HL-60 (cell line): ENCODE measurements around the gene TGIF1.

Source experiments
- DNase-seq, 2 experiments: peaks; one replicate each; pipeline ENCODE4 v3.0.0-alpha.2; 2010 to 2020; ENCODE audit warnings: low read depth in 1 of 2, low spot score in 1 of 2
- H3K27ac ChIP-seq: fragments of 250-450 bp; sonication (Bioruptor Pico); replicated peaks from 2 replicates; pipeline ENCODE4 v1.5.1; 2020; ENCODE audit warnings: mild to moderate bottlenecking, moderate library complexity
- H3K27me3 ChIP-seq: fragments of 250-450 bp; sonication (Bioruptor Pico); 2 replicates; pipeline ENCODE4 v1.5.1; 2021; ENCODE audit warnings: mild to moderate bottlenecking, moderate library complexity; ENCODE audit not compliant: insufficient read depth, poor library complexity, severe bottlenecking
- H3K4me3 ChIP-seq: replicated peaks from 2 replicates; pipeline ENCODE4 v1.5.1; 2011; ENCODE audit warnings: mild to moderate bottlenecking, control low read depth, low read length; ENCODE audit not compliant: insufficient read depth
- GABPA ChIP-seq: IDR thresholded peaks from 2 replicates; pipeline ENCODE4 v1.6.1; 2012; ENCODE audit warnings: low read depth
- POLR2AphosphoS5 ChIP-seq: IDR thresholded peaks from 2 replicates; pipeline ENCODE4 v1.6.1; 2012; ENCODE audit warnings: low read depth
- SPI1 ChIP-seq: IDR thresholded peaks from 2 replicates; pipeline ENCODE4 v1.6.1; 2012; ENCODE audit warnings: low read depth, mild to moderate bottlenecking, borderline replicate concordance
- TF ChIP-seq, protein P1 (sequence below): IDR thresholded peaks from 2 replicates; pipeline ENCODE4 v1.6.1; 2012; ENCODE audit warnings: low read depth; ENCODE audit not compliant: insufficient replicate concordance
- TF ChIP-seq, protein P2 (sequence below): IDR thresholded peaks from one replicate; pipeline ENCODE4 v1.5.1; 2011; ENCODE audit warnings: low read length, control low read depth, inconsistent platforms; ENCODE audit not compliant: insufficient read depth

Gene TGIF1

DNA sequence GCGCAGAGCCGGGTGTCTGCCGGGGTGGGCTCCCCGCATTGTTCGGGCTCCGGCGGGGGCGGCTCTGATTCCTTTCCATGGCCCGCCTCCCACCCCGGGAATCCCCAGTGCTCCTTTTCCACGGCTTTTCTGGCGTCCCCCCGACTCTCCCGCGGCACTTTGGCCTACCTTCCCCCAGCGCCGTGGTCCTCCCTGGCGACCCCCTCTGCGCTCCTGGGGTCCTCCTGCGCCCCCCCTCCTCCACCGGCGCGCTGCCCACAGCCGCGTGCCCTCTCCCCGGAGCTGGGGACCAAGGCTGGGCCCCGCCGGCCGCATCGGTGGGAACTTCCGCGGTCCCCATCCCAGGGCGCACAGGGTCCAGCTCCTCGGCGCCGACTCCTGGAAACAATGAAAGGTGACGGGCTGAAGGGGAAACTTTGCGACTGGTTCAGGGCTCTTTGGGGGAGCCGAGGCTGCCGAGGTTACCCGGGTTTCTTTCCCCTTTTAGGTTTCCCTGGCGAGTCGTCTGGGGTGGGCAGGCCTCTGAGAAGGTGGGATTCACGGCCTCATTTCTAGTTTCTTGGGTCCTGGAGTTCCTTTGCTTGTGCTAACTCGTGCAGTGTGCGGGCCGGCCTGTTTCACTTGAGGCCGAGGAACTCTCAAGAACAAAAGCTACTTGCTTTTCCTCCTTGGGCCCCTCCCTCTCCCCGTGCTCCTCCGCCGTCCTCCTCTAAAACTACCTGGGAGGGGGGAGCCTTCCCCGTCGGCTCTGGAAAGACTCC lies 2.2 kb downstream of the TGIF1 start:
- TF ChIP-seq, protein P1, sequence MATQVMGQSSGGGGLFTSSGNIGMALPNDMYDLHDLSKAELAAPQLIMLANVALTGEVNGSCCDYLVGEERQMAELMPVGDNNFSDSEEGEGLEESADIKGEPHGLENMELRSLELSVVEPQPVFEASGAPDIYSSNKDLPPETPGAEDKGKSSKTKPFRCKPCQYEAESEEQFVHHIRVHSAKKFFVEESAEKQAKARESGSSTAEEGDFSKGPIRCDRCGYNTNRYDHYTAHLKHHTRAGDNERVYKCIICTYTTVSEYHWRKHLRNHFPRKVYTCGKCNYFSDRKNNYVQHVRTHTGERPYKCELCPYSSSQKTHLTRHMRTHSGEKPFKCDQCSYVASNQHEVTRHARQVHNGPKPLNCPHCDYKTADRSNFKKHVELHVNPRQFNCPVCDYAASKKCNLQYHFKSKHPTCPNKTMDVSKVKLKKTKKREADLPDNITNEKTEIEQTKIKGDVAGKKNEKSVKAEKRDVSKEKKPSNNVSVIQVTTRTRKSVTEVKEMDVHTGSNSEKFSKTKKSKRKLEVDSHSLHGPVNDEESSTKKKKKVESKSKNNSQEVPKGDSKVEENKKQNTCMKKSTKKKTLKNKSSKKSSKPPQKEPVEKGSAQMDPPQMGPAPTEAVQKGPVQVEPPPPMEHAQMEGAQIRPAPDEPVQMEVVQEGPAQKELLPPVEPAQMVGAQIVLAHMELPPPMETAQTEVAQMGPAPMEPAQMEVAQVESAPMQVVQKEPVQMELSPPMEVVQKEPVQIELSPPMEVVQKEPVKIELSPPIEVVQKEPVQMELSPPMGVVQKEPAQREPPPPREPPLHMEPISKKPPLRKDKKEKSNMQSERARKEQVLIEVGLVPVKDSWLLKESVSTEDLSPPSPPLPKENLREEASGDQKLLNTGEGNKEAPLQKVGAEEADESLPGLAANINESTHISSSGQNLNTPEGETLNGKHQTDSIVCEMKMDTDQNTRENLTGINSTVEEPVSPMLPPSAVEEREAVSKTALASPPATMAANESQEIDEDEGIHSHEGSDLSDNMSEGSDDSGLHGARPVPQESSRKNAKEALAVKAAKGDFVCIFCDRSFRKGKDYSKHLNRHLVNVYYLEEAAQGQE: no peak
- TF ChIP-seq POLR2AphosphoS5: peak; percentile 49; the same call in 1 of the 2 replicates
- H3K27ac ChIP-seq: peak overlapping the region; percentile 95
- peak overlapping the region; percentile 92 for H3K4me3 ChIP-seq
- no peaks in the 10 kb centered on the region for H3K27me3 ChIP-seq
- peak in 1 of 2 experiments; percentile 50 for DNase-seq

DNA sequence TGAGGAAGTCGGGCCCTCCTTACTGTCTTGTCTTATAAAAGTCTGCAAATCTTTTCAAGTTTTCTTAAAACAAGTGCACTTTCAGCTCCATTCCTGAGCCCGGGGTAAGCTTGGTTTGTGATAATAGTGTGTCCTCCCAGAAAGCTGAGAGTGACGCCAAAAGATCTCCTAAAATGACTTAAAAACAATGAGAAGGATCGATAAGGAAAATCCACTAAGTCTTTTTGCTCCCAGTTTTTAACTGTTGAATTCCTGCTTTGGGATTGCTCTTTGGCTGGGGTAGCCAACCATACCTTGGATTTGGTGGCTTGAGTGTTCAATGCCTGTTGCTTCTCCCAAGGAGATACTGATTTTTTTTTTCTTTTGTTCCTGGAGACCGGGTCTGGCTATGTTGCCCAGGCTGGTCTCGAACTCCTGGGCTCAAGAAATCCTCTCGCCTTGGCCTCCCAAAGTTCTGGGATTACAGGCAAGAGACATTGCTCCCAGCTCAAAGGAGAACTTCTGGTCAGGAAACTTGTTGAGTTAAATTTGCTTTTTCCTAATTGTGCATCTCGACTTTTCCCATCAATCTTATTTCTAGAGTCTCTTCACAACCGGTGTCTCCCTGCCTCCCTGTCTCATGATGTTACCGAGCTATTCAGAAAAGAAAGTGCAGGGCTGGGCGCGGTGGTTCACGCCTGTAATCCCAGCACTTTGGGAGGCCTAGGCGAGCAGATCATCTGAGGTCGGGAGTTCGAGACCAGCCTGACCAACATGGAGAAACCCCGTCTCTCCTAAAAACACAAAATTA lies 3.0 kb downstream of the TGIF1 start:
- no peak for TF ChIP-seq SPI1
- TF ChIP-seq, protein P2, sequence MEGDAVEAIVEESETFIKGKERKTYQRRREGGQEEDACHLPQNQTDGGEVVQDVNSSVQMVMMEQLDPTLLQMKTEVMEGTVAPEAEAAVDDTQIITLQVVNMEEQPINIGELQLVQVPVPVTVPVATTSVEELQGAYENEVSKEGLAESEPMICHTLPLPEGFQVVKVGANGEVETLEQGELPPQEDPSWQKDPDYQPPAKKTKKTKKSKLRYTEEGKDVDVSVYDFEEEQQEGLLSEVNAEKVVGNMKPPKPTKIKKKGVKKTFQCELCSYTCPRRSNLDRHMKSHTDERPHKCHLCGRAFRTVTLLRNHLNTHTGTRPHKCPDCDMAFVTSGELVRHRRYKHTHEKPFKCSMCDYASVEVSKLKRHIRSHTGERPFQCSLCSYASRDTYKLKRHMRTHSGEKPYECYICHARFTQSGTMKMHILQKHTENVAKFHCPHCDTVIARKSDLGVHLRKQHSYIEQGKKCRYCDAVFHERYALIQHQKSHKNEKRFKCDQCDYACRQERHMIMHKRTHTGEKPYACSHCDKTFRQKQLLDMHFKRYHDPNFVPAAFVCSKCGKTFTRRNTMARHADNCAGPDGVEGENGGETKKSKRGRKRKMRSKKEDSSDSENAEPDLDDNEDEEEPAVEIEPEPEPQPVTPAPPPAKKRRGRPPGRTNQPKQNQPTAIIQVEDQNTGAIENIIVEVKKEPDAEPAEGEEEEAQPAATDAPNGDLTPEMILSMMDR: no peak
- TF ChIP-seq, protein P1: no peak
- no peak for TF ChIP-seq POLR2AphosphoS5
- no peak for TF ChIP-seq GABPA
- peak overlapping the region; percentile 92 for H3K4me3 ChIP-seq
- DNase-seq: no peak
- H3K27ac ChIP-seq: peak overlapping the region; percentile 95
- H3K27me3 ChIP-seq: no peaks in the 10 kb centered on the region

DNA sequence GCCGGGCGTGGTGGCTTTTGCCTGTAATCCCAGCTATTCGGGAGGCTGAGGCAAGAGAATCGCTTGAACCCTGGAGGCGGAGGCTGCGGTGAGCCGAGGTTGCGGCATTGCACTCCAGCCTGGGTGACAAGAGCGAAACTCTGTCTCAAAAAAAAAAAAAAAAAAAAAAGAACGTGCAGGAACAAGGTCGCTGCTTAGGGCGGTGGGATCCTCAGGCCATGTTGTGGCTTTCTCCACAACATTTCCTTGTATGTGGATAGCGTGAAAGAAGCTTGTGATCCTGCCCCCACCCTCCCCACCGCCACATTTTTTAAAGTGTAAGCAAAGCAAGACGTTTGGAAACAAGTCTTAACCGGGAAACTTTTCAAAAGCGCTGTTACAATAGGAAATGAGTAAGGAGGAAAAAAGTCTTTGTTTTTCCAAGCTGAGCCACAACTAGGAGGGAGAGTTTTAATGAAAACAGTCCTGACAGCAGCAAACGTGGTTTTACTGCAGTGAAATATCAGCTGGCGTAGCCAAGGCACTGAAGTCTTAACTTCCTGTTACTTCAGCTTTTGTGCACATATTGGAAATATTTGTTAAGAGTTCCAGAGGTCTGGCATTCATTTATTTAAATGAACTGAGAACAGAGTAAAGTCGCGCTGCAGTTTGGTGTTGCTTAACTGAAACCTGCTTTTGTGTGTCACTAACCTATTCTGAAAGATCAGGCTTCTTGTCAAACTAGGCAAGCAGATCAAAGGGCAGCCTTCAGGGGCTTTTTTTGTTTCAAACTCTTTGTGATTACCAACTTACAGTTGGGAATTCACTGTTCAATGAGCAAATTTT lies 3.8 kb downstream of the TGIF1 start:
- H3K27ac ChIP-seq: peak overlapping the region; percentile 38
- H3K4me3 ChIP-seq: peak overlapping the region; percentile 18
- TF ChIP-seq POLR2AphosphoS5: 0 out of 2 replicates have a peak, but pooled peaks have one; percentile 44
- TF ChIP-seq, protein P2: no peak
- TF ChIP-seq GABPA: no peak
- DNase-seq: peak in 1 of 2 experiments; percentile 70
- no peaks in the 10 kb centered on the region for H3K27me3 ChIP-seq
